Effector CD4-positive, alpha-beta T cell (primary cell): Measurements from ENCODE around the gene SPTSSB.

Experiments used
- DNase-seq: peaks from one replicate; pipeline ENCODE4 v3.0.0-alpha.2; 2020

Gene SPTSSB

GRCh38 chr3:161337311-161337710, 34.0 kb downstream of the SPTSSB start:
- no peak for DNase-seq

- DNase-seq: no peak
These were observed 34.7 kb downstream of the SPTSSB start for GRCh38 chr3:161336661-161337060.

- no peak for DNase-seq
These were observed 37.6 kb downstream of the SPTSSB start for GRCh38 chr3:161333696-161334095.

- DNase-seq: no peak
These were observed 38.5 kb downstream of the SPTSSB start for GRCh38 chr3:161332792-161333191.

GRCh38 chr3:161325059-161325458, 46.3 kb downstream of the SPTSSB start:
- DNase-seq: no peak

GRCh38 chr3:161323926-161324621, 47.2 kb downstream of the SPTSSB start:
- DNase-seq: no peak

- DNase-seq: no peak
These were observed 48.3 kb downstream of the SPTSSB start for GRCh38 chr3:161322781-161323568.

GRCh38 chr3:161320837-161321236, 50.5 kb downstream of the SPTSSB start:
- no peak for DNase-seq

GRCh38 chr3:161319867-161320266, 51.5 kb downstream of the SPTSSB start:
- no peak for DNase-seq

- no peak for DNase-seq
These were observed 54.2 kb downstream of the SPTSSB start for GRCh38 chr3:161317077-161317476.

GRCh38 chr3:161316006-161316689, 55.2 kb downstream of the SPTSSB start:
- no peak for DNase-seq

- DNase-seq: no peak
These were observed 56.4 kb downstream of the SPTSSB start for GRCh38 chr3:161314836-161315395.

- peak; percentile 4 for DNase-seq
These were observed 60.5 kb downstream of the SPTSSB start for GRCh38 chr3:161310649-161311423.

GRCh38 chr3:161305095-161305991, 66.0 kb downstream of the SPTSSB start:
- no peak for DNase-seq

GRCh38 chr3:161296814-161297213, 74.5 kb downstream of the SPTSSB start:
- no peak for DNase-seq

GRCh38 chr3:161295325-161295724, 76.0 kb downstream of the SPTSSB start:
- no peak for DNase-seq
